B cell (primary cell): ENCODE results near the gene GLOD4.

Experiments used
- EZH2 ChIP-seq: IDR thresholded peaks from 2 replicates; pipeline ENCODE4 v1.6.1; 2012; ENCODE audit warnings: borderline replicate concordance, low read depth, mild to moderate bottlenecking, moderate library complexity, low read length; ENCODE audit not compliant: insufficient read depth, poor library complexity, severe bottlenecking
- TF ChIP-seq, protein P1 (sequence below): fragments of 200-600 bp; IDR thresholded peaks from one replicate; pipeline ENCODE4 v1.8.0; 2022; ENCODE audit warnings: antibody characterized with exemption, mild to moderate bottlenecking

DNA sequence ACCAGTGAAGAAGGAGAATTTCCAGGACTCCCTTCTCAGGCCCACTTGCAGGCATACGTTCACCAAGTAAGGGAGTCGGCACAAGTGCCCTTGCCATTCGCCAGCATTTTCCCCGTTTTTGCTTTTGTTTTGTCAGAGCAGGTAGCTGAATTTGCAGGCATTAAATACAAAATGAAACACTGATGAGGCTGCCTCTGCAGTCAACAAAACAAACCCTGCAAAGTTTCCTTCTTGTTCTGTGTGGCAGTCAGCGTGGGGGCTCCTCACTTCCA is 7.8 kb downstream of the GLOD4 start:
- TF ChIP-seq, protein P1, sequence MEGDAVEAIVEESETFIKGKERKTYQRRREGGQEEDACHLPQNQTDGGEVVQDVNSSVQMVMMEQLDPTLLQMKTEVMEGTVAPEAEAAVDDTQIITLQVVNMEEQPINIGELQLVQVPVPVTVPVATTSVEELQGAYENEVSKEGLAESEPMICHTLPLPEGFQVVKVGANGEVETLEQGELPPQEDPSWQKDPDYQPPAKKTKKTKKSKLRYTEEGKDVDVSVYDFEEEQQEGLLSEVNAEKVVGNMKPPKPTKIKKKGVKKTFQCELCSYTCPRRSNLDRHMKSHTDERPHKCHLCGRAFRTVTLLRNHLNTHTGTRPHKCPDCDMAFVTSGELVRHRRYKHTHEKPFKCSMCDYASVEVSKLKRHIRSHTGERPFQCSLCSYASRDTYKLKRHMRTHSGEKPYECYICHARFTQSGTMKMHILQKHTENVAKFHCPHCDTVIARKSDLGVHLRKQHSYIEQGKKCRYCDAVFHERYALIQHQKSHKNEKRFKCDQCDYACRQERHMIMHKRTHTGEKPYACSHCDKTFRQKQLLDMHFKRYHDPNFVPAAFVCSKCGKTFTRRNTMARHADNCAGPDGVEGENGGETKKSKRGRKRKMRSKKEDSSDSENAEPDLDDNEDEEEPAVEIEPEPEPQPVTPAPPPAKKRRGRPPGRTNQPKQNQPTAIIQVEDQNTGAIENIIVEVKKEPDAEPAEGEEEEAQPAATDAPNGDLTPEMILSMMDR: no peak
- no peak for TF ChIP-seq EZH2
